Astrocyte of the cerebellum (primary cell): ENCODE results near the gene C11orf68.
"Not testable (repeated sequence)": the region's sequence is repeated elsewhere in the genome, so short reads cannot be mapped to it uniquely, and the experiment has no call there.

Source experiments
- DNase-seq: peaks from one replicate; pipeline ENCODE4 v3.0.0-alpha.2; 2011; ENCODE audit warnings: low read depth
- H3K4me3 ChIP-seq: 2 replicates; pipeline ENCODE4 v1.5.1; 2011; ENCODE audit warnings: mild to moderate bottlenecking, low read depth, low read length, moderate library complexity
- in situ Hi-C: cut with HindIII; loops from 2 replicates; pipeline ENCODE4 v1.10.0; 2017; ENCODE audit warnings: low sequenced_read_pairs
- TF ChIP-seq, protein P1 (sequence below): IDR thresholded peaks from 2 replicates; pipeline ENCODE4 v1.5.1; 2012; ENCODE audit warnings: low read length, low read depth, moderate library complexity, mild to moderate bottlenecking; ENCODE audit errors: missing control alignments

Gene C11orf68

GRCh38 chr11:65952052-65952521 is 33.2 kb upstream of the C11orf68 start:
- DNase-seq = no peak
- in situ Hi-C loops = no loop called here
- no peak overlapping the region for H3K4me3 ChIP-seq
- TF ChIP-seq, protein P1, sequence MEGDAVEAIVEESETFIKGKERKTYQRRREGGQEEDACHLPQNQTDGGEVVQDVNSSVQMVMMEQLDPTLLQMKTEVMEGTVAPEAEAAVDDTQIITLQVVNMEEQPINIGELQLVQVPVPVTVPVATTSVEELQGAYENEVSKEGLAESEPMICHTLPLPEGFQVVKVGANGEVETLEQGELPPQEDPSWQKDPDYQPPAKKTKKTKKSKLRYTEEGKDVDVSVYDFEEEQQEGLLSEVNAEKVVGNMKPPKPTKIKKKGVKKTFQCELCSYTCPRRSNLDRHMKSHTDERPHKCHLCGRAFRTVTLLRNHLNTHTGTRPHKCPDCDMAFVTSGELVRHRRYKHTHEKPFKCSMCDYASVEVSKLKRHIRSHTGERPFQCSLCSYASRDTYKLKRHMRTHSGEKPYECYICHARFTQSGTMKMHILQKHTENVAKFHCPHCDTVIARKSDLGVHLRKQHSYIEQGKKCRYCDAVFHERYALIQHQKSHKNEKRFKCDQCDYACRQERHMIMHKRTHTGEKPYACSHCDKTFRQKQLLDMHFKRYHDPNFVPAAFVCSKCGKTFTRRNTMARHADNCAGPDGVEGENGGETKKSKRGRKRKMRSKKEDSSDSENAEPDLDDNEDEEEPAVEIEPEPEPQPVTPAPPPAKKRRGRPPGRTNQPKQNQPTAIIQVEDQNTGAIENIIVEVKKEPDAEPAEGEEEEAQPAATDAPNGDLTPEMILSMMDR = no peak

DNA sequence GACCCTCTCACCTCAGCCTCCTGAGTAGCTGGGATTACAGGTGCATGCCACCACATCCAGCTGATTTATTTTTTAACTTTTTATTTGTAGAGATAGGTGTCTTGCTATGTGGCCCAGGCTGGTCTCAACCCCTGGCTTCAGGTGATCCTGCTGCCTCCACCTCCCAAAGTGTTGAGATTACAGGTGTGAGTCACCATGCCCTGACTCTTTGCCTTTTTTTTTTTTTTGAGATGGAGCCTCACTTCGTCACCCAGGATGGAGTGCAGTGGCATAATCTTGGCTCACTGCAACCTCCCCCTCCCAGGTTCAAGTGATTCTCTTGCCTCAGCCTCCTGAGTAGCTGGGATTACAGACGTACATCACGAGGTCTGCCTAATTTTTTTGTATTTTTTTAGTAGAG is 32.8 kb upstream of the C11orf68 start:
- in situ Hi-C loops, H3K4me3 ChIP-seq, DNase-seq: not testable (repeated sequence)

DNA sequence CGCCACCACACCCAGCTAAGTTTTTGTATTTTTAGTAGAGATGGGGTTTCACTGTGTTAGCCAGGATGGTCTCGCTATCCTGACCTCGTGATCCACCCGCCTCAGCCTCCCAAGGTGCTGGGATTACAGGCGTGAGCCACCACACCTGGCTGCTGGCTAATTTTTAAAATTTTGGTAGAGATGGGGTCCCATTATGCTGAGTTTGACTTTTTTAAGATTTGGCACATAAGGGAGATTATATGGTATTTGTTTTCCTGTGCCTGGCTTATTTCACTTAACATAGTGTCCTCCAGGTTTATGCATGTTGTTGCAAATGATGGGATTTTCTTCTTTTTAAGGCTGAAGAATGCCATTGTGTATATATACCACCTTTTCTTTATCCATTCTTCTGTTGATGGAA is 31.8 kb upstream of the C11orf68 start:
- DNase-seq, in situ Hi-C loops, H3K4me3 ChIP-seq: not testable (repeated sequence)

GRCh38 chr11:65947603-65948125 is 28.8 kb upstream of the C11orf68 start:
- TF ChIP-seq, protein P1 = no peak
- in situ Hi-C loops = no loop called here
- DNase-seq = no peak
- no peak overlapping the region for H3K4me3 ChIP-seq

GRCh38 chr11:65947133-65947532 is 28.3 kb upstream of the C11orf68 start:
- DNase-seq = no peak
- in situ Hi-C loops = no loop called here
- no peak overlapping the region for H3K4me3 ChIP-seq
- TF ChIP-seq, protein P1 = no peak

GRCh38 chr11:65946655-65947054 is 27.8 kb upstream of the C11orf68 start:
- no peak overlapping the region for H3K4me3 ChIP-seq
- DNase-seq = no peak
- TF ChIP-seq, protein P1 = no peak
- in situ Hi-C loops = no loop called here

- TF ChIP-seq, protein P1 = no peak
- DNase-seq = no peak
- in situ Hi-C loops = no loop called here
- no peak overlapping the region for H3K4me3 ChIP-seq
Measured at GRCh38 chr11:65945941-65946558, 27.2 kb upstream of the C11orf68 start.
